Measurements from ENCODE around the gene ANKRD50. TPM values are rescaled to one million over a fixed set of nuclear protein-coding genes. Genes with fewer than 3 reads are reported as not detected.

Gene ANKRD50
- polyA plus RNA-seq, 1 donor (not counting 4 experiments of a cell fraction or from before 2014, with no cell fraction given): 21.6 TPM

DNA sequence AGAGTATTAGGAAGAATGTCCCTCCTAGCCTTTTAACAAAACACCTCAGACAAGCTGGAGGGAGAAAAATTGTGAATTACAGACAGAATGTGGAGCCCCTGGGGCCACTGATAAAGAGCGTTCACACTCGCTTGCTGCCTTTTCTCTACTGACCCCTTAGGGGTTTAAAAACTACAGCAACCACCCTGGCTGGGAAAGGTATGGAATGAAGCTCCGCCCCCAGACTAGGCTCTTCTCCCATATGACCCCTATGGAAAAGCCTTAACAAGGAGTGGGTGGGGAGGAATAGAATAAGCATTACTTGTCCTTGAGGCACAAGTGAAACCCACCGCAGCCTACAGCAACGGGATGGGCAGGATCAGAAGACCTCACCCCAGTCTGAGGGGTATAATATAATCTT lies 26.3 kb downstream of the ANKRD50 start:
- Histone ChIP-seq H3K4me2 (ENCODE audit: control insufficient read depth, extremely low read depth, insufficient read depth, low read depth, low read length) (no peak overlapping the region), H3K79me2 (ENCODE audit: control insufficient read depth, insufficient read depth, low read length) (peaks cover 67% of the 10 kb centered on the region), H3K27ac (ENCODE audit: control insufficient read depth, insufficient read depth, low read length) (peak overlapping the region; percentile 15), H3K36me3 (ENCODE audit: control insufficient read depth in 2 of 2, extremely low read depth in 1 of 2, insufficient read depth in 2 of 2, low read length in 2 of 2) (peaks cover 0 to 2% of the 10 kb centered on the region in 2 experiments), H3K9me1 (ENCODE audit: control insufficient read depth, extremely low read depth, insufficient read depth, low read length) (no peaks in the 10 kb centered on the region), H3K27me3 (ENCODE audit: control insufficient read depth, extremely low read depth, insufficient read depth, low read length) (no peaks in the 10 kb centered on the region), H4K20me1 (ENCODE audit: control insufficient read depth, extremely low read depth, insufficient read depth, low read length) (no peaks in the 10 kb centered on the region), H3K9me3 (ENCODE audit: control insufficient read depth, low read depth, low read length) (no peaks in the 10 kb centered on the region), H3K4me1 (ENCODE audit: control insufficient read depth, extremely low read depth, insufficient read depth, low read length) (peaks cover 17% of the 10 kb centered on the region), H2AFZ (ENCODE audit: control insufficient read depth, low read length) (no peak overlapping the region), H3K4me3 (ENCODE audit: control insufficient read depth in 2 of 3, extremely low read depth in 1 of 3, insufficient read depth in 2 of 3, low read depth in 1 of 3, low read length in 3 of 3) (no peak overlapping the region), H3K9ac (ENCODE audit: control insufficient read depth, extremely low read depth, insufficient read depth, low read length) (no peak overlapping the region)
- TF ChIP-seq, protein P1, sequence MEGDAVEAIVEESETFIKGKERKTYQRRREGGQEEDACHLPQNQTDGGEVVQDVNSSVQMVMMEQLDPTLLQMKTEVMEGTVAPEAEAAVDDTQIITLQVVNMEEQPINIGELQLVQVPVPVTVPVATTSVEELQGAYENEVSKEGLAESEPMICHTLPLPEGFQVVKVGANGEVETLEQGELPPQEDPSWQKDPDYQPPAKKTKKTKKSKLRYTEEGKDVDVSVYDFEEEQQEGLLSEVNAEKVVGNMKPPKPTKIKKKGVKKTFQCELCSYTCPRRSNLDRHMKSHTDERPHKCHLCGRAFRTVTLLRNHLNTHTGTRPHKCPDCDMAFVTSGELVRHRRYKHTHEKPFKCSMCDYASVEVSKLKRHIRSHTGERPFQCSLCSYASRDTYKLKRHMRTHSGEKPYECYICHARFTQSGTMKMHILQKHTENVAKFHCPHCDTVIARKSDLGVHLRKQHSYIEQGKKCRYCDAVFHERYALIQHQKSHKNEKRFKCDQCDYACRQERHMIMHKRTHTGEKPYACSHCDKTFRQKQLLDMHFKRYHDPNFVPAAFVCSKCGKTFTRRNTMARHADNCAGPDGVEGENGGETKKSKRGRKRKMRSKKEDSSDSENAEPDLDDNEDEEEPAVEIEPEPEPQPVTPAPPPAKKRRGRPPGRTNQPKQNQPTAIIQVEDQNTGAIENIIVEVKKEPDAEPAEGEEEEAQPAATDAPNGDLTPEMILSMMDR (optimal IDR thresholded peaks at IDR 0.05 in 1 of 3, IDR thresholded peaks at IDR 0.05 in 1 of 3, conservative IDR thresholded peaks at IDR 0.05 in 1 of 3; ENCODE audit: extremely low read depth in 1 of 3, insufficient read depth in 2 of 3, low read length in 3 of 3): no peak
- no peak for TF ChIP-seq EZH2 (IDR thresholded peaks at IDR 0.05; ENCODE audit: low read length)
- dilution Hi-C loops (cut with MboI; ENCODE audit: extremely low pct_ligation_motif_present, low sequenced_read_pairs): no loop called here
- DNase-seq (ENCODE audit: low read depth, low spot score): no peak
- no peak for FAIRE-seq

DNA sequence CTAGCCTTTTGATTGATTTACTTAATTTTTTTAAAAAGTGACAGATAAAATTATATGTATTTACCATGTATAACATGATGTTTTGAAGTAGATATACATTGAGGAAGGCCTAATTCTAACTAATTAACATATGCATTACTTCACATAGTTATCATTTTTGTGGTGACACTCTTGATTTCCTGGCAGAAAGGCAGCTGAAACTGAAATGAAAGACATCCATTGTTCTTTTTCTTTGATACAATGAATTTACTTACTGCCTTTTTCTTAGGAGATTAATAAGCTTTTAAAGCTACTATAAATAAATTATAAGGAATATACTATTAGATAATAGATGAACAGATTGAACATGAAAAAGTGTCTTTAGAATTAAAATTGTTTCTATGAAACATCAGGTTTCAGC lies 26.7 kb downstream of the ANKRD50 start:
- H3K27ac ChIP-seq (ENCODE audit: control insufficient read depth, insufficient read depth, low read length): peak overlapping the region; percentile 15
- TF ChIP-seq EZH2 (IDR thresholded peaks at IDR 0.05; ENCODE audit: low read length): no peak

DNA sequence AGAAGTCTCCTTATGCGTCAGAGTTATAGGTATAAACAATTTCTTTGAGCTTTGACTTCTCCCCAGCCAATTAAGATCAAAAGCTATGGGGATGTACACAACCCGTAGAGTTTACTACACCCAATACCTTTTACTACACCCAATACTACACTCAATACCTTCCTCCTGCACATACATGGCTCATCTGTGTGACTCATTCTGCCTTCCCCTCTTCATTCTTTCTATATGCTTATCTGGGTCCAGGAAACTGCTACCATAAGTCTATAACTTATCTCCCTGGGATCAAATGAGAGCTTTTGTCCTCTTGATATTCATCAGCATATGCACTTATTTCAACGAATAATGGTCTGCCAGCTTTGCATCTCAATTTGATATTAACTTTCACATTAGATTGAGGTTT lies 28.2 kb downstream of the ANKRD50 start:
- peaks cover 0 to 3% of the 10 kb centered on the region in 2 experiments for H3K36me3 ChIP-seq (ENCODE audit: control insufficient read depth in 2 of 2, extremely low read depth in 1 of 2, insufficient read depth in 2 of 2, low read length in 2 of 2)
- no peak for TF ChIP-seq EZH2 (IDR thresholded peaks at IDR 0.05; ENCODE audit: low read length)
- TF ChIP-seq, protein P1 (optimal IDR thresholded peaks at IDR 0.05 in 1 of 3, IDR thresholded peaks at IDR 0.05 in 1 of 3, conservative IDR thresholded peaks at IDR 0.05 in 1 of 3; ENCODE audit: extremely low read depth in 1 of 3, insufficient read depth in 2 of 3, low read length in 3 of 3): no peak
- FAIRE-seq: peak; percentile 91
- no peaks in the 10 kb centered on the region for H4K20me1 ChIP-seq (ENCODE audit: control insufficient read depth, extremely low read depth, insufficient read depth, low read length)
- peak; percentile 23 for DNase-seq (ENCODE audit: low read depth, low spot score)
- no peak overlapping the region for H3K4me3 ChIP-seq (ENCODE audit: control insufficient read depth in 2 of 3, extremely low read depth in 1 of 3, insufficient read depth in 2 of 3, low read depth in 1 of 3, low read length in 3 of 3)
- peaks cover 17% of the 10 kb centered on the region for H3K4me1 ChIP-seq (ENCODE audit: control insufficient read depth, extremely low read depth, insufficient read depth, low read length)
- H3K27ac ChIP-seq (ENCODE audit: control insufficient read depth, insufficient read depth, low read length): peak overlapping the region; percentile 33
- no peaks in the 10 kb centered on the region for H3K27me3 ChIP-seq (ENCODE audit: control insufficient read depth, extremely low read depth, insufficient read depth, low read length)
- no peaks in the 10 kb centered on the region for H3K9me1 ChIP-seq (ENCODE audit: control insufficient read depth, extremely low read depth, insufficient read depth, low read length)
- H3K9me3 ChIP-seq (ENCODE audit: control insufficient read depth, low read depth, low read length): no peaks in the 10 kb centered on the region
- no peak overlapping the region for H2AFZ ChIP-seq (ENCODE audit: control insufficient read depth, low read length)
- dilution Hi-C loops (cut with MboI; ENCODE audit: extremely low pct_ligation_motif_present, low sequenced_read_pairs): no loop called here
- H3K79me2 ChIP-seq (ENCODE audit: control insufficient read depth, insufficient read depth, low read length): peaks cover 69% of the 10 kb centered on the region
- peak overlapping the region; percentile 45 for H3K4me2 ChIP-seq (ENCODE audit: control insufficient read depth, extremely low read depth, insufficient read depth, low read depth, low read length)
- no peak overlapping the region for H3K9ac ChIP-seq (ENCODE audit: control insufficient read depth, extremely low read depth, insufficient read depth, low read length)

More for the DNA sequence above, 26.7 kb downstream of the ANKRD50 start:
- FAIRE-seq: no peak
- Histone ChIP-seq H3K4me2 (ENCODE audit: control insufficient read depth, extremely low read depth, insufficient read depth, low read depth, low read length) (no peak overlapping the region), H3K36me3 (ENCODE audit: control insufficient read depth in 2 of 2, extremely low read depth in 1 of 2, insufficient read depth in 2 of 2, low read length in 2 of 2) (peaks cover 0 to 3% of the 10 kb centered on the region in 2 experiments), H3K79me2 (ENCODE audit: control insufficient read depth, insufficient read depth, low read length) (peaks cover 69% of the 10 kb centered on the region), H3K27me3 (ENCODE audit: control insufficient read depth, extremely low read depth, insufficient read depth, low read length) (no peaks in the 10 kb centered on the region), H3K9ac (ENCODE audit: control insufficient read depth, extremely low read depth, insufficient read depth, low read length) (no peak overlapping the region), H2AFZ (ENCODE audit: control insufficient read depth, low read length) (no peak overlapping the region), H3K9me3 (ENCODE audit: control insufficient read depth, low read depth, low read length) (no peaks in the 10 kb centered on the region), H4K20me1 (ENCODE audit: control insufficient read depth, extremely low read depth, insufficient read depth, low read length) (no peaks in the 10 kb centered on the region), H3K9me1 (ENCODE audit: control insufficient read depth, extremely low read depth, insufficient read depth, low read length) (no peaks in the 10 kb centered on the region), H3K4me3 (ENCODE audit: control insufficient read depth in 2 of 3, extremely low read depth in 1 of 3, insufficient read depth in 2 of 3, low read depth in 1 of 3, low read length in 3 of 3) (no peak overlapping the region), H3K4me1 (ENCODE audit: control insufficient read depth, extremely low read depth, insufficient read depth, low read length) (peaks cover 17% of the 10 kb centered on the region)
- dilution Hi-C loops (cut with MboI; ENCODE audit: extremely low pct_ligation_motif_present, low sequenced_read_pairs): no loop called here
- DNase-seq (ENCODE audit: low read depth, low spot score): no peak
